ENCODE data around the gene TAS1R2.

- TF ChIP-seq CTCF (IDR thresholded peaks at IDR 0.05) (no peak), EZH2 (IDR thresholded peaks at IDR 0.05) (no peak)
These were observed 41.9 kb upstream of the TAS1R2 start for GRCh38 chr1:18901147-18901951.

All from neural progenitor cell (in vitro differentiated cells).